Measurements from ENCODE around the gene HOXB6.

Gene HOXB6

GRCh38 chr17:48578616-48579470, 25.9 kb downstream of the HOXB6 start:
- DNase-seq (ENCODE audit: low spot score), result no peak

DNA sequence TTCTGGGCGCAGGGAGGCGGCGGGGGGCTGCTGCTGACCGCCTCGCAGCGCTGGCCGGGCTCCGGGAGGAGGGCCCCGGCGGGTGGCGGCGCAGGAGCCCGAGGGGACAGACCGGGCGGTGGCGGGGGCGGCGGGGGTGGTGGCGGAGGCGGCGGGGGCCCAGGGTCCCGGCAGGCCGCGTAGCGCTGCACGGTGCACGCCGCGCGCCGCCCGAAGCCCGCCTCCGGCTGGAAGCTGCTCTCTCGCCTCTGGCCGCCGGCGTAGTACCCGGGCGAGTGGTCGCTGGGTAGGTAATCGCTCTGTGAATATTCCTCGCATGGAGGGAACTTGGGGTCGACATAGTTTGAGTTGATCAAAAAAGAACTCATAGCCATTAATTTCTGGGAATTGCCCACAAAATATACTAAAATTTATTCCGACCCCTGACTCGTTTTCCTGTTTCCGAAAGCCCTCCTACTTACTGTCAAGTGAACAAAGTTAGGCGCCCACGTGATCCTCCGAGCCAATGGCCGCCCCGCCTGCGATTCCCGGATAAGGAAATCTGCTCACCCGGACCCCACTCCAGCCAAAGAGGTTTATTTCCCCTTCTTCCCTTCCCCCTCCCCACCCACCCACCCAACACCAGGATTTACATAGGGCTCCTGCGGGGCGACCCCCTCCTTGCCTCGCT, 26.7 kb downstream of the HOXB6 start, which contains the start of gene HOXB4:
HOXB4 (minus strand) TSS at position 405 of the 670 bp plus-strand sequence; CDS start at position 374, 31 bp downstream.
- no peak for DNase-seq (ENCODE audit: low spot score)

DNA sequence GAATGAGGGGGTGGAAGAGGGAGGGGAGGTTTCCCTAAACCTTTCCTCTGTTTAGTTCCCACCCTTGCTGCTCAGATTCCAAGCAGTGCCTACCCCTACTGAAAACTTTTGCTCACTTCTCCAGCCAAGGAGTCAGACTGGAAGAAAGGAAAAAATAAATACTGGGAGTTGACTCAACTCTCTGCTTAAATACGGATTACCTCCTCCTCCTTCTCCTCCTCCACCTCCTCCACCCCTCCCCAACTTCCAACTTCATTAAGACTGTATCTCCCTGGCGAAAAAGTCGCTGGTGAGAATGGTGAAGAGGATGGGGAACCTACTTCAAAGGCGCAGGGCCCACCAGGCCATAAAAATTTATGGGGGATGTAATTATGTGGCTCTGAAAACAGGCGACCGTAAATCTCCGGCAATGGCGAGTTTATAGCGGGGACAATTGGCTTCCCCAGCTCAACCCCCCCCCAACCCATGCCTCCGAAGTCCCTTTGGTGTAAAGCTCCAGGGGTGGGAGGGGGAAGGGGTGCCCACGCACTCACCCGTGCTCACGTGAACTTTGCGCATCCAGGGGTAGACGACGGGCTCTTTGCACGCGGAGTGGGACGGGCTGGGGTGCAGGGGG, 27.3 kb downstream of the HOXB6 start:
- DNase-seq (ENCODE audit: low spot score), result no peak

DNA sequence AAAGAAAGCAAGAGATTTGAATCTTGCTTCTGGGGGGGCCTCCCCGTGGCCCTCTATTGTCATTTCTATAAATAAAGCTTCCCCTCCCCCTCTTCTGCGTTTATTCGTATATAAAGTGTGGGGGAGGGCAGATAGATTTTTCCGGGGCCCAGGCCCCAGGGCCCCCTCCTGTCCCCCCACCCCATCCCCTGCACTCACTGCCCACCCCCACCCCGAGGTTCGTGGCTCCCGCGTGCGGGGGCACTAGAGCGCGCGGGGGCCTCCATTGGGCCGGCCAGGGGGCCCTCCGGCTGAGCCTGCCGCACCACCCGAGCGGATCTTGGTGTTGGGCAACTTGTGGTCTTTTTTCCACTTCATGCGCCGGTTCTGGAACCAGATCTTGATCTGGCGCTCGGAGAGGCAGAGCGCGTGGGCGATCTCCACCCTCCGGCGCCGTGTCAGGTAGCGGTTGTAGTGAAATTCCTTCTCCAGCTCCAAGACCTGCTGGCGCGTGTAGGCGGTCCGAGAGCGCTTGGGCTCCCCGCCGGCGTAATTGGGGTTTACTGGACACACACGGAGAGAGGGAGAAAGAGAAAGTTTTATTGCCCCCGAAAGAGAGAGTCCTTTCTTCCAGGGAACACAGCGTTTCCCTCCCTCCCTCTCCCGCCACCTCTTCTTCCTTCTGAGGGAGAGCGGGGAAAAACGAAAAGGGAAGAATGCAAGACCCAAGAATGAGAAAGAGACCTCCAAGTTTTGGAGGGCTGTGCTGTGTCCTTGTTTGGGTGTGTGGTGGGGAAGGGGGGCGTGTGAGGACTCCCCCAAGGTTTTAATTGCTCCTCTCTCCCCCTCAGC, 28.1 kb downstream of the HOXB6 start:
- no peak for DNase-seq (ENCODE audit: low spot score)

DNA sequence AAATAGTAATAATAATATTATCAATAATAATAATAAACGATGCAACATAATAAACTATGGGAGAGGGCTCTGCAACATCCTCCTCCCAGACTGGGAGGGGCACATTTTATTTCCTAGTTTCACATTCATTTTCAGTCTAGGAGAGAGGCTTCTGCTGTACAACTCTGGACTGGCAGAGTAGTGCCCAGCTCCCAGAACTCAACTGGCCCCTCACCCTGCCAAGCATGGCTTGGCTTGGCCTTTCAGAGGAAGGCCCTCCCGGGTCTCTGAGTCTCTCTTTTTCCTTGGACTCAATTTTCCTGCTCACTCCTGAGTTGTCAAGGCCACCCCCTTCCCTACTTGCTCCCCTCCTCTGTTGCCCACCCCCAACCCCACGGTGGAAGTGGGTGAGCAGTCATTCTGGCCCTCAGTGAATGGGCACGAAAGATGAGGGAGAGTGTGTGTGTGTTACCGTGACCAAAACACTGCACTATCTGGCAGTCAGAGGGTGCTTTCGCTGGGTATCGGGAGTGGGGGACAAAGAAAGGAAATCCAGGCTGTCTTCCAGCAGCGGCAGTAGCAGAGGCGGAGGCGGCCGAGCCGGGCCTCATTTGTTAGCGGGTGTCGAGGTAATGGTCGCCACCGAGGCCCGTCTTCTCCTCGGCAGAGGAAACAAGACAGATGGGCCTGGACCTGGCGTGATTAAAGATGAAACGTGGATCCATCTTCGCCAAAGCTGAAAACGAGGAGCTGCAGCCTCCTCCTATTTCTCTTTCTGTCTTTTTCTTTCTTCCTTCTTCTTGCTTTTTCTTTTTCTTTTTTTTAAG, 28.9 kb downstream of the HOXB6 start:
- no peak for DNase-seq (ENCODE audit: low spot score)

DNA sequence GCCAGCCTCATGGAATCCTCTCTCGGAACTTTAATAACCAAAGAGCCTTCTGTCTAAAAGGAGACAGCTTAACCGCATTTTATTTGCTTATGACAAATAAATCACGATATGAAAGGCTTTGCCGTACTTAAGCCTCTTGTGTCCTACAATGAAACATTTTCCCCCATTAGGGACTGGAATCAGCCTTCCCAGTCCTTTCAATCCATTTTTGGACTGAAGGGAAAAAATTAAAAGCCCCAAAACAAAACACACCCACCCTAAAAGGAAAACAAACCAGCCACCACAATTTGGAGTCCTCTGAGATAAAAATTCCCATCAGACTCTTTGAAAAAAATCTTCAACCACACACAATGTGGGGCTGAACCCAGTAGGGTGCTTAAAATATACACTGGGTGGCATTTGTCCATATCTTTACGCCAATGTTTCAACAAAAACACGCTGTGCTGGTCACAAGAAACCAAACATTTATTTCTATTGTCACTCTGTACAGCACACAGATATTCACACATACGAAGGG, 29.7 kb downstream of the HOXB6 start:
- no peak for DNase-seq (ENCODE audit: low spot score)

- DNase-seq (ENCODE audit: low spot score), result no peak
Measured at GRCh38 chr17:48574505-48575065, 30.2 kb downstream of the HOXB6 start.

GRCh38 chr17:48571826-48572417, 32.9 kb downstream of the HOXB6 start:
- DNase-seq (ENCODE audit: low spot score), result no peak

GRCh38 chr17:48571024-48571818, 33.6 kb downstream of the HOXB6 start:
- DNase-seq (ENCODE audit: low spot score), result no peak

DNA sequence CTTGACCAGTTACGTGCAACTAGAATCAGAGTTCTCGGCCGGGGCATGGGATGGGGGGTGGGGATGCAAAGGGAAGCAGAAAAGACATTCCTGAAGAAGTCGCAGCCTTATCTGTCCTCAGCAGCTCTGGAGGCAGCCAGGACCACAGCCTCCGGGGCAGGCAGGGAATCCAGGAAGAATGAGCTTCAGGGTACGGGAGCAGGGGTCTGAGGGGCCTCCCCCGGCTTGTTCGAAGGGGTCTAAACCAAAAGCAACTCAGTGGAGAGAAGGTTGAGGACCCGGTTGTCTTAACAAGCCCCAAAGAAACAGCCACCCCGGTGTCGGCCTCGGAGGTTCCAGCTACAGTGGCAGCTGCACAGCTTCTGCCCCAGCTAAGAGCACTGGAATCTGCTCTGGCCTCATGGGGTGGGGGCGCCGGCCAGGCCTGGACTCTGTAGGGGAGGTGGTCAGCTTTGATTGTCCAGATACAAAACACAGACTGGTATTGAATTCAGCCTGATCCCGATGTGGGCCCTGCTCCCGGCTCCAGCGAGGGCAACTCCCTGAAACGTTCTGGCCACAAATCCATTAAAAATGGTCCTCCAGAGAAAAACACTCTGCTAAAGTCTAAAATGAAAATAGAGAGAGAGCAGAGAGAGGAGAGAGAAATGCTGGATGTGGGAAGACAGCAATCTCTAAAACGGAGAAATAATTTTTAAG, 34.3 kb downstream of the HOXB6 start:
- no peak for DNase-seq (ENCODE audit: low spot score)

GRCh38 chr17:48569674-48570324, 35.0 kb downstream of the HOXB6 start:
- no peak for DNase-seq (ENCODE audit: low spot score)

DNA sequence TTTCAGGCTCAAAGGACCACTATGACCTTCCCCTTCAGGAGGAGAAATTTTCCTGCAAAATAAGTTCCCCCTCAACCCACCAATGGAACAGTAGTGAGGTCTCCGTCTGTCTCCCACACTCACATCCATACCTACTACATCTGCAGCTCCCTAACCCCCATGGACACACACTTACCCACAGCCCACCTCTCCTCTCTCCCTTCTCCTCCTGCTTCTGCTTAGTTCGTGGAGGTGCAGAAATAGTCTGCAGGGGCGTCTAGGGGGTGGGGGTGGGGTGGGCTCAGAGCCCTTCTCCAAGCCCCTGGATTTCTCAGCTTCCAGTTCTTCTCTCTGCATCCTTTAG, 35.6 kb downstream of the HOXB6 start:
- no peak for DNase-seq (ENCODE audit: low spot score)

DNA sequence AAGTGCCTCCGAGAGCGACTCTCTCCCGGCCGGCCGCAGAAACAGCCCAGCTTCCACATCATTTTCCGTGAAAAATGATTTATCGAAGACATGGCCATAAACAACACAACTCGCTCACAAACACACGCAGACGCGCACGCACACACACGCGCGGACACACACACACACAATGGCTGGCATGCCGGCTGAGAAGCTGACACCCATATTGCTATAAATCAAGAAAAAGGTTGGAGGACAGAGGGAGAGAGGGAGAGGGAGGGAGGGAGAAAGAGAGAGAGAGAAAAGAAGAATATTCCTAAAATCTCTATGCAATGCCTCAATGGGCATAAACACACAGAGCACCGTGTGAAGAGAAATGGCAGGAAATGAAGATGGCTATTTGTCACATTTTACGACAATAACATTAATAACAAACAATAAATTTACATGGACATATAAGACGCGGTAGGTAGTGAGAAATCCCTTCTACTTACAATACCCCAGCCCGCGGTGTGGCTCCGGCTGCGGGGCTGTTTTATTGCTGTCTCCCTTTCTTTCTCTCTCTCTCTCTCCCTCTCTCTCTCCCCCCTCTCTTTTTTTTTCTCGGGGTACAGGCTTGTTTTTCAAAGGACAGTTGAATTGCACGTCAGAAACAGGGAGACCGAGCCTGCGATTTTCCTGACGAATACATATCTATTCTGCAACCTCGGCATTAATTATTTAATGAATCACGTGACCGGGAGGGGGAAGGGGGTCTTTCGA, 36.1 kb downstream of the HOXB6 start:
- no peak for DNase-seq (ENCODE audit: low spot score)

GRCh38 chr17:48567646-48568354, 37.0 kb downstream of the HOXB6 start:
- DNase-seq (ENCODE audit: low spot score), result no peak

DNA sequence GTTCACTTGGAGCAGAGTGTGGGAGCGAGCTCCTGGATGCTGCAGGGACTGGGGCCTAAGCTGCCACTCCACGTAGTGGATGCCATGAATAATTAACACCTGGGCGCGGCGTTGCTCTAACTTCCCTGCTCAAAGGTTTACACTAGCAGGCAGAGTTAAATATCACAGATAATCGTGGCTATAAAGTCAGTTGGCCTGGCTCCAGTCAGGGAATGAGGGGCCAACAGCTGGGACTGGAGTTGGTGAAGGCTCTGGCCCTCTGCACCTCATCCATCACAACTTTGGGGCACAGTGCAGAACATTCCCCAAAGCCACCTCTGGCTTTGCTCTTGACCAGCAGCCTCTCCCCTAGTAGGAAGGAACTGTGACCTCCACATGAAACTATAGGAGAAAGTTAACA, 37.6 kb downstream of the HOXB6 start:
- no peak for DNase-seq (ENCODE audit: low spot score)

DNA sequence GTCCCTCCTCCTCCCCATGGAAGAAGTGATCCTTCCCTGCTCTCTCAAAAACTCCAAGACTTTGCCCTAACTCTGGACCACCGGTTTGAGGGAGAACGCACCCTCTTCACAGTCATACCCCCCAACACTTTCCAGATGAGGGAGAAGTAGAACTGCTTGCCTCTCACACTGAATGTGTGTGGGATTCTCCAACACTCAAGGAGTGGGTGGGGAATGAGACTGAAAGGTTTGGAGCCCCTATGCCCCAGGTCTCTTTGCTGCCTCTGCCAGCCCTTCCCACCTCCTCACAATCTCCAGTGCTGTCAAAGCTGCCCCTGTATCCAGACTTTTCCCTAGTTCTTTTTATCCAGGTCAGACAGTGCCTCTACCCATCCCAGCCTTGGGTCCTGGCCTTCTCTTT, 38.1 kb downstream of the HOXB6 start:
- DNase-seq (ENCODE audit: low spot score), result no peak
